GM18861 (cell line): ENCODE measurements around the gene YPEL3.
"Not testable (repeated sequence)": the region's sequence is repeated elsewhere in the genome, so short reads cannot be mapped to it uniquely, and the experiment has no call there.

Experiments
- ATAC-seq: cut with Tn5 transposase; IDR thresholded peaks from one replicate; pipeline ENCODE4 v1.9.1; 2021; ENCODE audit not compliant: unreplicated experiment

The YPEL3 gene

GRCh38 chr16:30096105-30096861 lies at the start of gene YPEL3:
Gene YPEL3, minus strand, starts transcription at chr16:30096213. Its CDS starts 731 bp downstream, at chr16:30095482.
- ATAC-seq, result peak; percentile 33

- ATAC-seq, result no peak
Observed at GRCh38 chr16:30145657-30146056, 49.6 kb upstream of the YPEL3 start.

GRCh38 chr16:30144917-30145316 lies 48.9 kb upstream of the YPEL3 start:
- no peak for ATAC-seq

GRCh38 chr16:30144017-30144416 lies 48.0 kb upstream of the YPEL3 start:
- no peak for ATAC-seq

- ATAC-seq, result no peak
Observed at GRCh38 chr16:30143347-30143702, 47.3 kb upstream of the YPEL3 start.

GRCh38 chr16:30142672-30143346 lies 46.8 kb upstream of the YPEL3 start:
- no peak for ATAC-seq

- no peak for ATAC-seq
Observed at GRCh38 chr16:30141750-30142149, 45.7 kb upstream of the YPEL3 start.

GRCh38 chr16:30139583-30140481 lies 43.8 kb upstream of the YPEL3 start:
- no peak for ATAC-seq

- no peak for ATAC-seq
Observed at GRCh38 chr16:30137897-30138296, 41.9 kb upstream of the YPEL3 start.

- no peak for ATAC-seq
Observed at GRCh38 chr16:30136971-30137605, 41.1 kb upstream of the YPEL3 start.

GRCh38 chr16:30132591-30132990 lies 36.6 kb upstream of the YPEL3 start:
- ATAC-seq, result no peak

- no peak for ATAC-seq
Observed at GRCh38 chr16:30131869-30132475, 36.0 kb upstream of the YPEL3 start.

GRCh38 chr16:30127993-30128392 lies 32.0 kb upstream of the YPEL3 start:
- no peak for ATAC-seq

- not testable (repeated sequence) for ATAC-seq
Observed at GRCh38 chr16:30125690-30126089, 29.7 kb upstream of the YPEL3 start.

GRCh38 chr16:30124985-30125379 lies 29.0 kb upstream of the YPEL3 start:
- no peak for ATAC-seq

- no peak for ATAC-seq
Observed at GRCh38 chr16:30122604-30123160, 26.7 kb upstream of the YPEL3 start.

GRCh38 chr16:30121741-30122571 lies 25.9 kb upstream of the YPEL3 start:
- ATAC-seq, result no peak

- no peak for ATAC-seq
Observed at GRCh38 chr16:30120340-30121105, 24.5 kb upstream of the YPEL3 start.

GRCh38 chr16:30119428-30119827 lies 23.4 kb upstream of the YPEL3 start:
- ATAC-seq, result no peak
